Loucy (cell line): ENCODE measurements around the gene SRP54.
"Not testable (repeated sequence)": the region's sequence is repeated elsewhere in the genome, so short reads cannot be mapped to it uniquely, and the experiment has no call there.

Experiments
- H2AFZ ChIP-seq: fragments of 200-600 bp; sonication (generic); 2 replicates; pipeline ENCODE4 v1.6.0; 2016; ENCODE audit warnings: antibody characterized with exemption, mild to moderate bottlenecking, low read length, moderate library complexity
- H3F3A ChIP-seq: fragments of 200-600 bp; 2 replicates; pipeline ENCODE4 v1.6.0; 2016; ENCODE audit warnings: antibody characterized with exemption, low read depth, mild to moderate bottlenecking
- H3K27me3 ChIP-seq: fragments of 200-600 bp; sonication (generic); 2 replicates; pipeline ENCODE4 v1.6.1; 2014; ENCODE audit warnings: low read length, mild to moderate bottlenecking; ENCODE audit not compliant: insufficient read depth, poor library complexity, severe bottlenecking
- H3K36me3 ChIP-seq: fragments of 200-600 bp; sonication (generic); 2 replicates; pipeline ENCODE4 v1.6.1; 2016; ENCODE audit warnings: low read length; ENCODE audit not compliant: insufficient read depth
- H3K4me1 ChIP-seq: fragments of 200-600 bp; sonication (generic); 2 replicates; pipeline ENCODE4 v1.5.1; 2014; ENCODE audit warnings: low read length, mild to moderate bottlenecking; ENCODE audit not compliant: insufficient read depth, poor library complexity, severe bottlenecking
- H3K4me2 ChIP-seq: fragments of 200-600 bp; sonication (generic); 2 replicates; pipeline ENCODE4 v1.6.0; 2014; ENCODE audit warnings: antibody characterized with exemption, low read length, low read depth, mild to moderate bottlenecking; ENCODE audit not compliant: poor library complexity, severe bottlenecking
- H3K4me3 ChIP-seq: fragments of 200-600 bp; sonication (generic); 2 replicates; pipeline ENCODE4 v1.5.1; 2014; ENCODE audit warnings: low read length, mild to moderate bottlenecking, mixed read lengths; ENCODE audit not compliant: poor library complexity, severe bottlenecking
- H3K79me2 ChIP-seq: fragments of 200-600 bp; sonication (generic); 2 replicates; pipeline ENCODE4 v1.6.1; 2014; ENCODE audit warnings: low read length; ENCODE audit not compliant: insufficient read depth
- H3K9ac ChIP-seq: fragments of 200-600 bp; sonication (generic); 2 replicates; pipeline ENCODE4 v1.6.0; 2014; ENCODE audit warnings: mild to moderate bottlenecking, low read depth, low read length, moderate library complexity; ENCODE audit not compliant: poor library complexity, severe bottlenecking
- H3K9me2 ChIP-seq: fragments of 200-600 bp; sonication (generic); replicated peaks from 2 replicates; pipeline ENCODE4 v1.6.1; 2016; ENCODE audit warnings: low read depth, low read length, mixed read lengths
- H3K9me3 ChIP-seq: fragments of 200-600 bp; sonication (generic); 2 replicates; pipeline ENCODE4 v1.6.1; 2014; ENCODE audit warnings: mild to moderate bottlenecking, antibody characterized with exemption, low read length, low read depth; ENCODE audit not compliant: insufficient read depth
- H4K20me1 ChIP-seq: fragments of 200-600 bp; sonication (generic); 2 replicates; pipeline ENCODE4 v1.6.0; 2014; ENCODE audit warnings: antibody characterized with exemption, low read length, mild to moderate bottlenecking; ENCODE audit not compliant: insufficient read depth, poor library complexity, severe bottlenecking
- CTCF ChIP-seq: fragments of 200-600 bp; sonication (generic); conservative IDR thresholded peaks from 2 replicates; pipeline ENCODE4 v1.5.1; 2014; ENCODE audit warnings: mild to moderate bottlenecking, antibody characterized with exemption, low read length
- EZH2phosphoT487 ChIP-seq: fragments of 200-600 bp; IDR thresholded peaks from 2 replicates; pipeline ENCODE4 v1.6.1; 2018; ENCODE audit warnings: antibody characterized with exemption, mild to moderate bottlenecking, moderate library complexity, borderline replicate concordance

SRP54 gene

GRCh38 chr14:35052637-35053036, 69.8 kb downstream of the SRP54 start:
- Histone ChIP-seq H3K4me1 (peaks cover 19% of the 10 kb centered on the region), H2AFZ (no peak overlapping the region), H3K27me3 (no peaks in the 10 kb centered on the region), H3K9me2 (no peaks in the 10 kb centered on the region), H3F3A (no peaks in the 10 kb centered on the region), H3K4me2 (no peak overlapping the region), H3K4me3 (no peak overlapping the region), H3K9ac (no peak overlapping the region), H3K9me3 (no peaks in the 10 kb centered on the region), H4K20me1 (peaks cover 4% of the 10 kb centered on the region), H3K36me3 (no peaks in the 10 kb centered on the region), H3K79me2 (peaks cover 11% of the 10 kb centered on the region)
- no peak for TF ChIP-seq CTCF
- no peak for TF ChIP-seq EZH2phosphoT487

DNA sequence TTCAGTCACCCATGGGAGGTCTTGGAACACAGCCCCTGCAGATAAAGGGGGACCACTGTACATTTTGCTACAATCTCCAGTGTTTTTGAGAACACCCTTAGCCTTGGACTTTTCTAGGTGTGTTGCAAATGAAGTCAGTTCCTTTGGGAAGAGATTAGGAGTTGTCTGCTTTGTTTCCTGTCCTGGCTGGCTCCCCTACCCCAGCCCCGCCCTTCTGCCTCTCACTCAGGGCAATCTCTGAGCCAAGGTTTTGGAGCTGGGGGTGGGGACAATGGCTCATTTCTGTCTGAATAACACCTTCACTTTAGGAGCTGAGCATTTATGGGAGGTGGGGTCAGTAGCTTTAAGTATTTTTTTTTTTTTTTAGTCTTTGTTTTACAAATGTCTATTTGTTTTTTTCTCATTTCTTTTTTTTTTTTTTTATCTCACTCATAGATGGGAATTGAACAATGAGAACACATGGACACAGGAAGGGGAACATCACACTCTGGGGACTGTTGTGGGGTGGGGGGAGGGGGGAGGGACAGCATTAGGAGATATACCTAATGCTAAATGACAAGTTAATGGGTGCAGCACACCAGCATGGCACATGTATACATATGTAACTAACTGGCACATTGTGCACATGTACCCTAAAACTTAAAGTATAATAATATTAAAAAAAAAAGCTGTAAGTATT, 78.5 kb downstream of the SRP54 start:
- H3K79me2 ChIP-seq, H3K4me2 ChIP-seq: not testable (repeated sequence)

GRCh38 chr14:35065731-35066130, 82.9 kb downstream of the SRP54 start:
- H3K79me2 ChIP-seq, H3F3A ChIP-seq, H3K27me3 ChIP-seq: not testable (repeated sequence)

More for the DNA sequence above, 78.5 kb downstream of the SRP54 start:
- H3K4me1 ChIP-seq, H3K36me3 ChIP-seq, H4K20me1 ChIP-seq, H3K4me3 ChIP-seq, H3F3A ChIP-seq, H3K9me3 ChIP-seq, H3K9me2 ChIP-seq, H3K27me3 ChIP-seq, H3K9ac ChIP-seq, H2AFZ ChIP-seq: not testable (repeated sequence)

GRCh38 chr14:35068238-35069012, 85.6 kb downstream of the SRP54 start:
- H3K4me2 ChIP-seq, result no peak overlapping the region
- H3K27me3 ChIP-seq, result no peaks in the 10 kb centered on the region
- H3K4me3 ChIP-seq, result no peak overlapping the region
- no peaks in the 10 kb centered on the region for H4K20me1 ChIP-seq
- H3K9ac ChIP-seq, result no peak overlapping the region
- H3K9me3 ChIP-seq, result no peaks in the 10 kb centered on the region
- H3K4me1 ChIP-seq, result no peaks in the 10 kb centered on the region
- no peaks in the 10 kb centered on the region for H3K9me2 ChIP-seq
- no peak overlapping the region for H2AFZ ChIP-seq
- H3K36me3 ChIP-seq, result peaks cover 3% of the 10 kb centered on the region; the same call in 1 of the 2 replicates
- H3F3A ChIP-seq, result no peaks in the 10 kb centered on the region
- TF ChIP-seq CTCF (no peak), EZH2phosphoT487 (no peak)
- H3K79me2 ChIP-seq, result no peaks in the 10 kb centered on the region

More at GRCh38 chr14:35065731-35066130, 82.9 kb downstream of the SRP54 start:
- not testable (repeated sequence) for H3K4me1 ChIP-seq, H3K36me3 ChIP-seq, H3K4me2 ChIP-seq, H4K20me1 ChIP-seq, H3K9me2 ChIP-seq, H2AFZ ChIP-seq, H3K9me3 ChIP-seq, H3K9ac ChIP-seq, H3K4me3 ChIP-seq
